ENCODE results near the gene MAFG. TPM values are rescaled to one million over a fixed set of nuclear protein-coding genes. Genes with fewer than 3 reads are reported as not detected.

Gene MAFG
- total and polyA plus RNA-seq, 2 experiments from 2014 or later: 17.2 to 33.4 TPM

DNA sequence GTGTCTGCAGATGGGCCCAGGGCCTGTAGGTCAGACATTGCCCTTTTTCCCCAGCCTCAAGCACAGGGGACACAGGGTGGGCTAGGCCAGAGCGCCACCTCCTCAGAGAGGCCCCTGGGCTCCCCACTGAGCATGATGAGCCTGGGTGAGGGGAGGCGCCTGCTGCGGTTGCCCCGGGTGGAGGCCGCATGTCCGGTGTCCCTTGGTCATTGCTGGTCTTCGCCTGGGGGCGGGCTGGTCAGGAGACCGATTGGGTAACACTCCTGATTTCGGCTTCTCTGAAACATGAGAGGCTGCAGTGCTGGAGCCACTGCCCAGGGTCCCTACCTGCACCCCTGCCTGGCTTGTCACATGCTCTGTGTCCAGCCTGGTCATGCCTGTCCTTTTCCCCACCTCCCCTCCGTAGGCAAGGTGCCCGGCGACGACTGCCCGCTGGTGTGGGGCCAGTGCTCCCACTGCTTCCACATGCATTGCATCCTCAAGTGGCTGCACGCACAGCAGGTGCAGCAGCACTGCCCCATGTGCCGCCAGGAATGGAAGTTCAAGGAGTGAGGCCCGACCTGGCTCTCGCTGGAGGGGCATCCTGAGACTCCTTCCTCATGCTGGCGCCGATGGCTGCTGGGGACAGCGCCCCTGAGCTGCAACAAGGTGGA is 27.9 kb downstream of the MAFG start:
- Histone ChIP-seq H3K27ac (ENCODE audit: low read depth) (no peak overlapping the region), H4K20me1 (replicated peaks; ENCODE audit: insufficient read depth) (0 out of 2 replicates have a peak, but pooled peaks cover 7% of the 10 kb centered on the region)
- no peak for ATAC-seq

More for the DNA sequence above, 27.9 kb downstream of the MAFG start:
- Histone ChIP-seq H3K4me2 (no peak overlapping the region), H3F3A (replicated peaks; ENCODE audit: low read depth) (peaks cover 15% of the 10 kb centered on the region), H3K36me3 (ENCODE audit: insufficient read depth) (peaks cover 26% of the 10 kb centered on the region; the same call in 1 of the 2 replicates), H3K9me2 (ENCODE audit: insufficient read depth) (no peaks in the 10 kb centered on the region), H3K4me1 (ENCODE audit: insufficient read depth) (no peaks in the 10 kb centered on the region; the same call in 1 of the 2 replicates), H2AFZ (no peak overlapping the region), H3K4me3 (no peak overlapping the region), H3K27me3 (ENCODE audit: insufficient read depth) (peaks cover 18% of the 10 kb centered on the region), H3K79me2 (replicated peaks; ENCODE audit: insufficient read depth) (no peaks in the 10 kb centered on the region; the same call in 1 of the 2 replicates)
- TF ChIP-seq STAT1 (IDR thresholded peaks at IDR 0.05; ENCODE audit: unreplicated experiment) (no peak), ZNF331 (CRISPR knock-in tag; IDR thresholded peaks at IDR 0.05; ENCODE audit: low read depth) (no peak), CREB1 (CRISPR knock-in tag; IDR thresholded peaks at IDR 0.05; ENCODE audit: low read depth) (no peak), EZH2 (IDR thresholded peaks at IDR 0.05; ENCODE audit: low read depth, unreplicated experiment) (no peak)
- TF ChIP-seq, protein P1, sequence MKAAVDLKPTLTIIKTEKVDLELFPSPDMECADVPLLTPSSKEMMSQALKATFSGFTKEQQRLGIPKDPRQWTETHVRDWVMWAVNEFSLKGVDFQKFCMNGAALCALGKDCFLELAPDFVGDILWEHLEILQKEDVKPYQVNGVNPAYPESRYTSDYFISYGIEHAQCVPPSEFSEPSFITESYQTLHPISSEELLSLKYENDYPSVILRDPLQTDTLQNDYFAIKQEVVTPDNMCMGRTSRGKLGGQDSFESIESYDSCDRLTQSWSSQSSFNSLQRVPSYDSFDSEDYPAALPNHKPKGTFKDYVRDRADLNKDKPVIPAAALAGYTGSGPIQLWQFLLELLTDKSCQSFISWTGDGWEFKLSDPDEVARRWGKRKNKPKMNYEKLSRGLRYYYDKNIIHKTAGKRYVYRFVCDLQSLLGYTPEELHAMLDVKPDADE (IDR thresholded peaks at IDR 0.05): no peak
- TF ChIP-seq, protein P2, sequence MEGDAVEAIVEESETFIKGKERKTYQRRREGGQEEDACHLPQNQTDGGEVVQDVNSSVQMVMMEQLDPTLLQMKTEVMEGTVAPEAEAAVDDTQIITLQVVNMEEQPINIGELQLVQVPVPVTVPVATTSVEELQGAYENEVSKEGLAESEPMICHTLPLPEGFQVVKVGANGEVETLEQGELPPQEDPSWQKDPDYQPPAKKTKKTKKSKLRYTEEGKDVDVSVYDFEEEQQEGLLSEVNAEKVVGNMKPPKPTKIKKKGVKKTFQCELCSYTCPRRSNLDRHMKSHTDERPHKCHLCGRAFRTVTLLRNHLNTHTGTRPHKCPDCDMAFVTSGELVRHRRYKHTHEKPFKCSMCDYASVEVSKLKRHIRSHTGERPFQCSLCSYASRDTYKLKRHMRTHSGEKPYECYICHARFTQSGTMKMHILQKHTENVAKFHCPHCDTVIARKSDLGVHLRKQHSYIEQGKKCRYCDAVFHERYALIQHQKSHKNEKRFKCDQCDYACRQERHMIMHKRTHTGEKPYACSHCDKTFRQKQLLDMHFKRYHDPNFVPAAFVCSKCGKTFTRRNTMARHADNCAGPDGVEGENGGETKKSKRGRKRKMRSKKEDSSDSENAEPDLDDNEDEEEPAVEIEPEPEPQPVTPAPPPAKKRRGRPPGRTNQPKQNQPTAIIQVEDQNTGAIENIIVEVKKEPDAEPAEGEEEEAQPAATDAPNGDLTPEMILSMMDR (conservative IDR thresholded peaks at IDR 0.05; ENCODE audit: low read depth in 2 of 2): no peak
- TF ChIP-seq, protein P3, sequence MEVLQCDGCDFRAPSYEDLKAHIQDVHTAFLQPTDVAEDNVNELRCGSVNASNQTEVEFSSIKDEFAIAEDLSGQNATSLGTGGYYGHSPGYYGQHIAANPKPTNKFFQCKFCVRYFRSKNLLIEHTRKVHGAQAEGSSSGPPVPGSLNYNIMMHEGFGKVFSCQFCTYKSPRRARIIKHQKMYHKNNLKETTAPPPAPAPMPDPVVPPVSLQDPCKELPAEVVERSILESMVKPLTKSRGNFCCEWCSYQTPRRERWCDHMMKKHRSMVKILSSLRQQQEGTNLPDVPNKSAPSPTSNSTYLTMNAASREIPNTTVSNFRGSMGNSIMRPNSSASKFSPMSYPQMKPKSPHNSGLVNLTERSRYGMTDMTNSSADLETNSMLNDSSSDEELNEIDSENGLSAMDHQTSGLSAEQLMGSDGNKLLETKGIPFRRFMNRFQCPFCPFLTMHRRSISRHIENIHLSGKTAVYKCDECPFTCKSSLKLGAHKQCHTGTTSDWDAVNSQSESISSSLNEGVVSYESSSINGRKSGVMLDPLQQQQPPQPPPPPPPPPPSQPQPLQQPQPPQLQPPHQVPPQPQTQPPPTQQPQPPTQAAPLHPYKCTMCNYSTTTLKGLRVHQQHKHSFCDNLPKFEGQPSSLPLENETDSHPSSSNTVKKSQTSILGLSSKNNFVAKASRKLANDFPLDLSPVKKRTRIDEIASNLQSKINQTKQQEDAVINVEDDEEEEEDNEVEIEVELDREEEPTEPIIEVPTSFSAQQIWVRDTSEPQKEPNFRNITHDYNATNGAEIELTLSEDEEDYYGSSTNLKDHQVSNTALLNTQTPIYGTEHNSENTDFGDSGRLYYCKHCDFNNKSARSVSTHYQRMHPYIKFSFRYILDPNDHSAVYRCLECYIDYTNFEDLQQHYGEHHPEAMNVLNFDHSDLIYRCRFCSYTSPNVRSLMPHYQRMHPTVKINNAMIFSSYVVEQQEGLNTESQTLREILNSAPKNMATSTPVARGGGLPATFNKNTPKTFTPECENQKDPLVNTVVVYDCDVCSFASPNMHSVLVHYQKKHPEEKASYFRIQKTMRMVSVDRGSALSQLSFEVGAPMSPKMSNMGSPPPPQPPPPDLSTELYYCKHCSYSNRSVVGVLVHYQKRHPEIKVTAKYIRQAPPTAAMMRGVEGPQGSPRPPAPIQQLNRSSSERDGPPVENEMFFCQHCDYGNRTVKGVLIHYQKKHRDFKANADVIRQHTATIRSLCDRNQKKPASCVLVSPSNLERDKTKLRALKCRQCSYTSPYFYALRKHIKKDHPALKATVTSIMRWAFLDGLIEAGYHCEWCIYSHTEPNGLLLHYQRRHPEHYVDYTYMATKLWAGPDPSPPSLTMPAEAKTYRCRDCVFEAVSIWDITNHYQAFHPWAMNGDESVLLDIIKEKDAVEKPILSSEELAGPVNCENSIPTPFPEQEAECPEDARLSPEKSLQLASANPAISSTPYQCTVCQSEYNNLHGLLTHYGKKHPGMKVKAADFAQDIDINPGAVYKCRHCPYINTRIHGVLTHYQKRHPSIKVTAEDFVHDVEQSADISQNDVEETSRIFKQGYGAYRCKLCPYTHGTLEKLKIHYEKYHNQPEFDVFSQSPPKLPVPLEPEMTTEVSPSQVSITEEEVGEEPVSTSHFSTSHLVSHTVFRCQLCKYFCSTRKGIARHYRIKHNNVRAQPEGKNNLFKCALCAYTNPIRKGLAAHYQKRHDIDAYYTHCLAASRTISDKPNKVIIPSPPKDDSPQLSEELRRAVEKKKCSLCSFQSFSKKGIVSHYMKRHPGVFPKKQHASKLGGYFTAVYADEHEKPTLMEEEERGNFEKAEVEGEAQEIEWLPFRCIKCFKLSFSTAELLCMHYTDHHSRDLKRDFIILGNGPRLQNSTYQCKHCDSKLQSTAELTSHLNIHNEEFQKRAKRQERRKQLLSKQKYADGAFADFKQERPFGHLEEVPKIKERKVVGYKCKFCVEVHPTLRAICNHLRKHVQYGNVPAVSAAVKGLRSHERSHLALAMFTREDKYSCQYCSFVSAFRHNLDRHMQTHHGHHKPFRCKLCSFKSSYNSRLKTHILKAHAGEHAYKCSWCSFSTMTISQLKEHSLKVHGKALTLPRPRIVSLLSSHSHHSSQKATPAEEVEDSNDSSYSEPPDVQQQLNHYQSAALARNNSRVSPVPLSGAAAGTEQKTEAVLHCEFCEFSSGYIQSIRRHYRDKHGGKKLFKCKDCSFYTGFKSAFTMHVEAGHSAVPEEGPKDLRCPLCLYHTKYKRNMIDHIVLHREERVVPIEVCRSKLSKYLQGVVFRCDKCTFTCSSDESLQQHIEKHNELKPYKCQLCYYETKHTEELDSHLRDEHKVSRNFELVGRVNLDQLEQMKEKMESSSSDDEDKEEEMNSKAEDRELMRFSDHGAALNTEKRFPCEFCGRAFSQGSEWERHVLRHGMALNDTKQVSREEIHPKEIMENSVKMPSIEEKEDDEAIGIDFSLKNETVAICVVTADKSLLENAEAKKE (CRISPR knock-in tag; IDR thresholded peaks at IDR 0.05): no peak
- Mint-ChIP-seq H3K4me3 (no peak overlapping the region), H3K36me3 (ENCODE audit: low read depth) (peaks cover 38% of the 10 kb centered on the region), H3K27me3 (ENCODE audit: insufficient read depth, low read depth, poor library complexity) (peaks cover 26% of the 10 kb centered on the region), H3K27ac (no peak overlapping the region), H3K4me1 (peaks cover 3% of the 10 kb centered on the region; the same call in 2 of the 3 replicates), H3K9me3 (no peaks in the 10 kb centered on the region)
- DNase-seq (ENCODE audit: low spot score): no peak
